ENCODE measurements around the gene ULK4.
"Not testable (repeated sequence)": the region's sequence is repeated elsewhere in the genome, so short reads cannot be mapped to it uniquely, and the experiment has no call there.

The ULK4 gene

DNA sequence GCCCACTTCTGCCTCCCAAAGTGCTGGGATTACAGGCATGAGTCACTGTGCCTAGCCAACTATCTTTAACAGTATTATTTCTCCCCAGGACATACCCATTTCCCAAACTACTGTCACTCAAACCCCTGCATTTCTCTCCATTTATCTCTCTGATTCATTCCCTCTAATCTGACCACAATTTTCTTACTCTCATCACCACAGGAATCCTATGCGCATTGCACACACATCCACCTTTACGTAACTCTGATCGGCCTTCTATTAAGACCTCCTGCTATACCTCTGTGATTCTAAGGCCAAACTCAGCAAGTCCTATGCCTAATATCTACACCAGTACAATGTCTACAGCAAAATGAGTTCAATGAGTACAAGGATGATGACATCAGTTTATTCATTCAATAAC lies 235.0 kb downstream of the ULK4 start:
- Mint-ChIP-seq H3K9me3 (peaks cover 0 to 2% of the 10 kb centered on the region in 2 donors), H3K27me3 (no peaks in the 10 kb centered on the region), H3K4me3 (no peak overlapping the region), H3K27ac (no peak overlapping the region), H3K4me1 (no peaks in the 10 kb centered on the region), H3K36me3 (peaks cover 17 to 35% of the 10 kb centered on the region in 2 donors)
- DNase-seq (no peak), ATAC-seq (replicated peaks) (no peak)

GRCh38 chr3:41717641-41718040 lies 244.3 kb downstream of the ULK4 start:
- no peak for DNase-seq
- H3K27me3 Mint-ChIP-seq = no peaks in the 10 kb centered on the region
- no peaks in the 10 kb centered on the region for H3K4me1 Mint-ChIP-seq
- H3K4me3 Mint-ChIP-seq = no peak overlapping the region
- peaks cover 0 to 2% of the 10 kb centered on the region in 2 donors for H3K36me3 Mint-ChIP-seq
- no peak overlapping the region for H3K27ac Mint-ChIP-seq
- no peaks in the 10 kb centered on the region for H3K9me3 Mint-ChIP-seq
- ATAC-seq (replicated peaks) = no peak

GRCh38 chr3:41716471-41716870 lies 245.4 kb downstream of the ULK4 start:
- Mint-ChIP-seq H3K9me3 (no peaks in the 10 kb centered on the region), H3K36me3 (peaks cover 0 to 2% of the 10 kb centered on the region in 2 donors), H3K4me3 (no peak overlapping the region), H3K27ac (no peak overlapping the region), H3K4me1 (no peaks in the 10 kb centered on the region), H3K27me3 (no peaks in the 10 kb centered on the region)
- ATAC-seq (replicated peaks) = no peak
- DNase-seq = no peak

- Mint-ChIP-seq H3K4me3 (no peak overlapping the region), H3K36me3 (peaks cover 6 to 8% of the 10 kb centered on the region in 2 donors), H3K27ac (no peak overlapping the region), H3K4me1 (peaks cover 0 to 2% of the 10 kb centered on the region in 2 donors), H3K9me3 (no peaks in the 10 kb centered on the region), H3K27me3 (no peaks in the 10 kb centered on the region)
- ATAC-seq (replicated peaks) (no peak), DNase-seq (no peak)
Observed at GRCh38 chr3:41715376-41715775, 246.5 kb downstream of the ULK4 start.

DNA sequence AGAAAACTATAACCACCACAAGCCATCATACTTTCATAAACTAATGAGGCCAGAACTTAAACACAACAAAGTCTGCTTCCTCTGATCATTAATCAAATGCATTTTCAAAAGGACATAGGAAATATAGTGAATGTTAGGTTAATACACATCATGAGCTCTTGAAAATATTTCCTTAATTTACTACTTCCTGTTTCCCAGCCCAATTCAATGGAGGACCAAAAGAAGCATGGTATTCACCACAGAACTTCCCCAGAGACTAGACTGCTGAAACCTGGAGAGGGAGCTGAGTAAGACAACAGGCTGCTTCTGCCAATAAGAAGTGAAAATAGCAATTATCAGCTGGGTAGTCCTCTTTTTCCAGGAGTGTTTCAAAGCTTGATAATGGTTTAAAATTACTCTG lies 250.3 kb downstream of the ULK4 start:
- Mint-ChIP-seq H3K9me3 (no peaks in the 10 kb centered on the region), H3K4me3 (no peak overlapping the region), H3K27ac (no peak overlapping the region), H3K4me1 (peaks cover 0 to 2% of the 10 kb centered on the region in 2 donors), H3K27me3 (no peaks in the 10 kb centered on the region), H3K36me3 (peaks cover 11 to 12% of the 10 kb centered on the region in 2 donors)
- no peak for DNase-seq
- ATAC-seq (replicated peaks) = no peak

DNA sequence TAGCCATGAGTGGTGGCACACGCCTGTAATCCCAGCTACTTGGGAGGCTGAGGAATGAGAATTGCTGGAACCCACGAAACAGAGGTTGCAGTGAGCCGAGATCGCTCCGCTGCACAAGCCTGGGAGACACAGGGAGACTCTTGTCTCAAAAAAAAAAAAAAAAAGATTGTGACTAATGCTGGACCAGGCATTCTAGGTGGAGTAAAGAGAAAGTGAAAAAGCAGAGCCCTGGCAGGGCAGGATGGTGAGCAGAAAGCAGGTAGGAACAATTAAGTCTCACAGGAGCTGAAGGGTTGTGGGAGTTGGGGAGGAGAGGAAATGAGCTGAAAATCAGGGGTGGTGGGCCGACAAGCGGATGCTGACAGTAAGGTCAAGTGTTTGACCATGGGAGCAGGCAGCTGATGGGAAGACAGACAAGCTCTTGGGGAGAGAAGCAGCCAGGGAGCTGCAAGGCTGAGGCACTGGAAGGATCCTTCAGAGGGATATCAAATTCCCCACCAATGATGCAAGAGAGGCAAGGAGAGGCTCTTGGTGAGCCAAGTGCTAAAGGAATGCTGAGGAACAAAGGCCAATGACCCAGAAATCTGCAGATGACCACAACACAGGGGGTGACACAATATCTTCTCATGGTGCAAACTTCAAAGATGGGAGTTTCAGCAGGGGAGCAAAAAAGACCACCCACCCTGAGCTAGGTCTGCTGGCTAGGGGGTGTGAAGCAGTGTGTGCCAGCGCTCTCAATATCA lies 251.1 kb downstream of the ULK4 start:
- ATAC-seq (replicated peaks) = no peak
- Mint-ChIP-seq H3K27me3 (no peaks in the 10 kb centered on the region), H3K27ac (peak overlapping the region; percentile 66), H3K4me1 (peaks cover 0 to 2% of the 10 kb centered on the region in 2 donors), H3K4me3 (no peak overlapping the region), H3K36me3 (peaks cover 11 to 14% of the 10 kb centered on the region in 2 donors), H3K9me3 (no peaks in the 10 kb centered on the region)
- DNase-seq = no peak

DNA sequence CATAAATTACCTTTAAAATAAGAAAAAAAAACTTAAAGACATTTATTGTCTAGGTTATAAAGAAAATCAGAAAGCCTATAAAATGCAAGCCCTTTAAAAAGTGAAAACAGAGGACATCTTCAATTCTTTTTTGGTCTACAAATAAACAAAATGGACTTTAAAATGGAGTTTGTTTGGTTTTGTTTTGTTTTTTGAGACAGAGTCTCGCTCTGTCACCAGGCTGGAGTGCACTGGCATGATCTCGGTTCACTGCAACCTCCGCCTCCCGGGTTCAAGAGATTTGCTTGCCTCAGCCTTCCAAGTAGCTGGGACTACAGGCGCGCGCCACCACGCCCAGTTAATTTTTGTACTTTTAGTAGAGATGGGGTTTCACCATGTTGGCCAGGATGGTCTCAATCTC lies 252.7 kb downstream of the ULK4 start:
- H3K27me3 Mint-ChIP-seq; H3K27ac Mint-ChIP-seq; H3K4me1 Mint-ChIP-seq; H3K9me3 Mint-ChIP-seq; ATAC-seq (replicated peaks); DNase-seq; H3K4me3 Mint-ChIP-seq: not testable (repeated sequence)
- H3K36me3 Mint-ChIP-seq = peaks cover 15 to 18% of the 10 kb centered on the region in 2 donors

- Mint-ChIP-seq H3K27me3 (no peaks in the 10 kb centered on the region), H3K27ac (no peak overlapping the region), H3K4me1 (peaks cover 0 to 2% of the 10 kb centered on the region in 2 donors), H3K9me3 (no peaks in the 10 kb centered on the region), H3K36me3 (peaks cover 15 to 18% of the 10 kb centered on the region in 2 donors), H3K4me3 (no peak overlapping the region)
- ATAC-seq (replicated peaks) (no peak), DNase-seq (no peak)
Observed at GRCh38 chr3:41708176-41708575, 253.7 kb downstream of the ULK4 start.

GRCh38 chr3:41705893-41706292 lies 256.0 kb downstream of the ULK4 start:
- no peaks in the 10 kb centered on the region for H3K27me3 Mint-ChIP-seq
- H3K4me1 Mint-ChIP-seq = peaks cover 5 to 6% of the 10 kb centered on the region in 2 donors
- H3K36me3 Mint-ChIP-seq = peaks cover 15 to 23% of the 10 kb centered on the region in 2 donors
- ATAC-seq (replicated peaks) (no peak), DNase-seq (no peak)
- no peak overlapping the region for H3K4me3 Mint-ChIP-seq
- no peak overlapping the region for H3K27ac Mint-ChIP-seq
- no peaks in the 10 kb centered on the region for H3K9me3 Mint-ChIP-seq

- DNase-seq (no peak), ATAC-seq (replicated peaks) (no peak)
- Mint-ChIP-seq H3K27ac (no peak overlapping the region), H3K4me3 (no peak overlapping the region), H3K27me3 (no peaks in the 10 kb centered on the region), H3K36me3 (peaks cover 14 to 18% of the 10 kb centered on the region in 2 donors), H3K9me3 (peaks cover 3 to 4% of the 10 kb centered on the region in 2 donors), H3K4me1 (peaks cover 4 to 12% of the 10 kb centered on the region in 2 donors)
Observed at GRCh38 chr3:41701191-41701698, 260.7 kb downstream of the ULK4 start.

DNA sequence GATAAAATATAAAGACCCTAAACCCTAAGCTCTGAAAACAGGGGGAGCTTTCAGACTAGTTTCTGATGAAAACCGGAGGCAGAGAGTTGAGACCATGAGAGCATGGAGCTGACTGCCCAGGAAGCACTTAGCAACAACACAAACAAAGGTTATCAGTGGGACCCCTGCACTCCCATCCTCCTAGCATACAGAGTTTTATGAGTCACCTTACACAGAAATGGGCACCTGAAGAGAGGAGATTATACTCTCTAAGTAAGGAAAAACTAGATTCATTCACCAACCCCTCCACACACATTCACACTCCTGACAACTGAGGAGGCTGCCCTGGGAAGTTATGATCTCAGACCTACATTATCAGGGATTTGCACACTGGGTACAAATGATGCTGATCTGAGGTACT lies 261.7 kb downstream of the ULK4 start:
- peaks cover 17 to 18% of the 10 kb centered on the region in 2 donors for H3K36me3 Mint-ChIP-seq
- H3K27me3 Mint-ChIP-seq = no peaks in the 10 kb centered on the region
- H3K27ac Mint-ChIP-seq = no peak overlapping the region
- ATAC-seq (replicated peaks) = no peak
- peaks cover 4 to 12% of the 10 kb centered on the region in 2 donors for H3K4me1 Mint-ChIP-seq
- no peak for DNase-seq
- H3K9me3 Mint-ChIP-seq = peaks cover 5 to 8% of the 10 kb centered on the region in 2 donors
- H3K4me3 Mint-ChIP-seq = no peak overlapping the region

DNA sequence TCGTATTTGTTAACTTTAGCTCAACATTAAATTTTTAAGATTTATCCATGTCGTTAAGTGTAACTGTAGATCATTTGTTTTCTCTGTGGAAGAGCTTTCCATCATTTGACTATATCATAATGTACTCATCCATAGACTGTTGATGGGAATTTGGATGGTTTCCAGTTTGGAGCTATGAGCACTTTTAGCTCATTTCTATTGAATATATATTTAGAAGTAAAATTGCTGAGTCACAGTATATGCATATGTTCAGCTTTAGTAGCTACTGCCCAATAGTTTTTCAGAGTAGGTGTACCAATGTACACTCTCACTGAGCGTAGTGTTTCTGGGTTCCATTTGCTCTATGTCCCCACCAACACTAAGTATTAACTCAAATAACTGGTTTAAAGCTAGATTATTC lies 263.0 kb downstream of the ULK4 start:
- Mint-ChIP-seq H3K27me3 (no peaks in the 10 kb centered on the region), H3K27ac (no peak overlapping the region), H3K9me3 (peaks cover 5 to 8% of the 10 kb centered on the region in 2 donors), H3K36me3 (peaks cover 18 to 24% of the 10 kb centered on the region in 2 donors), H3K4me3 (no peak overlapping the region), H3K4me1 (peaks cover 4 to 12% of the 10 kb centered on the region in 2 donors)
- ATAC-seq (replicated peaks) (no peak), DNase-seq (no peak)

GRCh38 chr3:41697702-41698101 lies 264.2 kb downstream of the ULK4 start:
- Mint-ChIP-seq H3K27ac (no peak overlapping the region), H3K4me3 (no peak overlapping the region), H3K36me3 (peaks cover 21 to 29% of the 10 kb centered on the region in 2 donors), H3K27me3 (no peaks in the 10 kb centered on the region), H3K4me1 (peaks cover 4 to 12% of the 10 kb centered on the region in 2 donors), H3K9me3 (peaks cover 5 to 8% of the 10 kb centered on the region in 2 donors)
- ATAC-seq (replicated peaks) (no peak), DNase-seq (no peak)

GRCh38 chr3:41695806-41696205 lies 266.1 kb downstream of the ULK4 start:
- ATAC-seq (replicated peaks); H3K27me3 Mint-ChIP-seq; DNase-seq; H3K4me3 Mint-ChIP-seq; H3K9me3 Mint-ChIP-seq; H3K4me1 Mint-ChIP-seq; H3K27ac Mint-ChIP-seq: not testable (repeated sequence)
- peaks cover 18 to 22% of the 10 kb centered on the region in 2 donors for H3K36me3 Mint-ChIP-seq

DNA sequence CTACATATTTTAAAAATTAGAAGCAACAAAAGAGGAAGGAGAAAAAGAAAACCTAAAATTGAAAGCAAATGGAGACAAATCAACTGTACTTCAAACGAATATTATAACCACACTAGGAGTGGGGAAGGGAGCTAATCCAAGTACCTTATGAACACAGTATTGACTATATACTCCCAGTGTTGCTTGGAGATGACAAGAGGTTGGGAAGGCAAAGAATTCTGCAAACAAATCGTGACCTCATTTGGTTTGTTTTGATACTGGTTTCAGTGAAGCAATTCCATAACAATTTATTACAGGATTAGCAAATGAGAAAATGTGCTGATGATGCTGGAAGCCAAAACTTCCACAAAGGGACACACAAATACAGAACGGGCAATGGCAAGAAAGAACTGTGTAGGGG lies 268.1 kb downstream of the ULK4 start:
- Mint-ChIP-seq H3K4me3 (no peak overlapping the region), H3K36me3 (peaks cover 18 to 27% of the 10 kb centered on the region in 2 donors), H3K9me3 (peaks cover 8% of the 10 kb centered on the region in 2 donors), H3K4me1 (no peaks in the 10 kb centered on the region), H3K27ac (no peak overlapping the region), H3K27me3 (no peaks in the 10 kb centered on the region)
- ATAC-seq (replicated peaks) = no peak
- DNase-seq = no peak

Measured in stimulated activated naive B cell treated with anti-CD40 and anti-IgM and Interleukin-4, amounts not matched to agents 10 μg/mL and 1 μg/mL and 100 μg/mL, for 72 hours (primary cell).